ENCODE data around the gene IGDCC3.
A peak's percentile ranks its signal among the peaks of the same experiment; 100 is the strongest.
"Not testable (repeated sequence)": the region's sequence is repeated elsewhere in the genome, so short reads cannot be mapped to it uniquely, and the experiment has no call there.

Gene IGDCC3

GRCh38 chr15:65408324-65409035 is 30.7 kb upstream of the IGDCC3 start:
- no peak for DNase-seq (ENCODE audit: extremely low spot score, insufficient read length, low read depth)
- FAIRE-seq = no peak

GRCh38 chr15:65406424-65407000 is 28.7 kb upstream of the IGDCC3 start:
- DNase-seq (ENCODE audit: extremely low spot score, insufficient read length, low read depth) (no peak), FAIRE-seq (no peak)

- DNase-seq (ENCODE audit: extremely low spot score, insufficient read length, low read depth) = no peak
- no peak for FAIRE-seq
Observed at GRCh38 chr15:65405791-65406423, 28.1 kb upstream of the IGDCC3 start.

GRCh38 chr15:65404186-65404872 is 26.5 kb upstream of the IGDCC3 start:
- FAIRE-seq (no peak), DNase-seq (ENCODE audit: extremely low spot score, insufficient read length, low read depth) (no peak)

GRCh38 chr15:65402961-65403360 is 25.2 kb upstream of the IGDCC3 start:
- FAIRE-seq = no peak
- DNase-seq (ENCODE audit: extremely low spot score, insufficient read length, low read depth) = no peak

GRCh38 chr15:65401611-65402240 is 23.9 kb upstream of the IGDCC3 start:
- FAIRE-seq (no peak), DNase-seq (ENCODE audit: extremely low spot score, insufficient read length, low read depth) (no peak)

- DNase-seq (ENCODE audit: extremely low spot score, insufficient read length, low read depth) (peak; percentile 68), FAIRE-seq (peak; percentile 70)
Observed at GRCh38 chr15:65400760-65401610, 23.2 kb upstream of the IGDCC3 start.

- FAIRE-seq (no peak), DNase-seq (ENCODE audit: extremely low spot score, insufficient read length, low read depth) (no peak)
Observed at GRCh38 chr15:65399997-65400396, 22.2 kb upstream of the IGDCC3 start.

GRCh38 chr15:65399001-65399706 is 21.4 kb upstream of the IGDCC3 start:
- FAIRE-seq (no peak), DNase-seq (ENCODE audit: extremely low spot score, insufficient read length, low read depth) (no peak)

- DNase-seq (ENCODE audit: extremely low spot score, insufficient read length, low read depth); FAIRE-seq: not testable (repeated sequence)
Observed at GRCh38 chr15:65398486-65398885, 20.7 kb upstream of the IGDCC3 start.

GRCh38 chr15:65396965-65397317 is 19.1 kb upstream of the IGDCC3 start:
- FAIRE-seq = no peak
- no peak for DNase-seq (ENCODE audit: extremely low spot score, insufficient read length, low read depth)

- FAIRE-seq = no peak
- DNase-seq (ENCODE audit: extremely low spot score, insufficient read length, low read depth) = no peak
Observed at GRCh38 chr15:65396283-65396964, 18.6 kb upstream of the IGDCC3 start.

- FAIRE-seq = no peak
- no peak for DNase-seq (ENCODE audit: extremely low spot score, insufficient read length, low read depth)
Observed at GRCh38 chr15:65395567-65396202, 17.9 kb upstream of the IGDCC3 start.

GRCh38 chr15:65394936-65395335 is 17.1 kb upstream of the IGDCC3 start:
- FAIRE-seq (no peak), DNase-seq (ENCODE audit: extremely low spot score, insufficient read length, low read depth) (no peak)

GRCh38 chr15:65394280-65394789 is 16.5 kb upstream of the IGDCC3 start:
- DNase-seq (ENCODE audit: extremely low spot score, insufficient read length, low read depth) (no peak), FAIRE-seq (no peak)

GRCh38 chr15:65393557-65393956 is 15.8 kb upstream of the IGDCC3 start:
- no peak for FAIRE-seq
- no peak for DNase-seq (ENCODE audit: extremely low spot score, insufficient read length, low read depth)

- no peak for FAIRE-seq
- no peak for DNase-seq (ENCODE audit: extremely low spot score, insufficient read length, low read depth)
Observed at GRCh38 chr15:65393091-65393490, 15.3 kb upstream of the IGDCC3 start.

GRCh38 chr15:65392368-65392767 is 14.6 kb upstream of the IGDCC3 start:
- no peak for FAIRE-seq

More at GRCh38 chr15:65392368-65392767, 14.6 kb upstream of the IGDCC3 start:
- no peak for DNase-seq (ENCODE audit: extremely low spot score, insufficient read length, low read depth)

Data from GM18507 (cell line).